ENCODE measurements around the gene TXNRD2.

DNA sequence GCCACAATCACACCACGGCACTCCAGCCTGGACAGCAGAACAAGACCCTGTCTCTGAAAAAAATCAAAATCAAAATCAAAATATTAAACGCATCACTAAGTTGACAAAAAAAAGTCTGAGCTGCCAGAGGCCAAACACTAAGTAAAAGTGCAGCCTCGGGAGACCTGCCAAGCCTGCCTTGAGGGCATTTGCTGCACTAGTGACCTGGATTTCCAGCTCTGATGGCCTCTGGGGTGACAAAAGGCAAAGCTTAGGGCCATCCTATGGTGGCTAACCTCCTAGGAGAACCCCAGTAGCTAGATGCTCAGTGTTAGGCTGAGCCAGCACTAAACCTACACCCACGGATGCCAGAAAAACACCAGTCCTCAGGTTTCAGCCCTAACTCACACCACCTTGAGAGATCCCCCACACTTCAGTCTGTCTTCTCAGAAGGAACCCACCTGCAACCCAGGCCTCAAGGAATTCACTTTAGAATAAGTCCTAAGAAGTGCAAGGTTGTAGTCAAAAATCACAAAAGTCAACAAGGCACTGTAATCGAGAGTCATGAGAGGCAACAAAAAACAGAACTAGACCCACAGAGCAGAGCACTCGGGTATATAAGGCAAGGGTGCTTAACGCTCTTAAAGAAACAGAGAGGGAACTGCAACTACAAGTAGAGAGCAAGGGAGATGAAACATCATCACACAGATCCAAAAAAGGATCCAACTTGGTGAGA is 115.6 kb downstream of the TXNRD2 start:
- TF ChIP-seq YY1 (IDR thresholded peaks at IDR 0.05; ENCODE audit: insufficient read depth, insufficient read length): no peak
- no peak for TF ChIP-seq ZNF274 (IDR thresholded peaks at IDR 0.05; ENCODE audit: low read depth, low read length)

Data from NT2/D1 (cell line).